Left hindlimb (tissue), 1 donor: Measurements from ENCODE around the gene PRDM11.

Experiments used
- DNase-seq: peaks from one replicate; pipeline ENCODE4 v3.0.0-alpha.2; 2018

PRDM11 gene

GRCh38 chr11:45266676-45267020 is 120.2 kb downstream of the PRDM11 start:
- no peak for DNase-seq

GRCh38 chr11:45267052-45267451 is 120.6 kb downstream of the PRDM11 start:
- no peak for DNase-seq

- DNase-seq, result no peak
These were observed 121.3 kb downstream of the PRDM11 start for GRCh38 chr11:45267652-45268299.

GRCh38 chr11:45269678-45270077 is 123.2 kb downstream of the PRDM11 start:
- no peak for DNase-seq

GRCh38 chr11:45270946-45271716 is 124.7 kb downstream of the PRDM11 start:
- DNase-seq, result no peak

- DNase-seq, result no peak
These were observed 126.3 kb downstream of the PRDM11 start for GRCh38 chr11:45272701-45273100.

- no peak for DNase-seq
These were observed 127.1 kb downstream of the PRDM11 start for GRCh38 chr11:45273509-45273908.

GRCh38 chr11:45274206-45274605 is 127.8 kb downstream of the PRDM11 start:
- no peak for DNase-seq

- DNase-seq, result no peak
These were observed 129.4 kb downstream of the PRDM11 start for GRCh38 chr11:45275828-45276227.

GRCh38 chr11:45278714-45279113 is 132.3 kb downstream of the PRDM11 start:
- no peak for DNase-seq

GRCh38 chr11:45279645-45280044 is 133.2 kb downstream of the PRDM11 start:
- DNase-seq, result no peak

- no peak for DNase-seq
These were observed 134.0 kb downstream of the PRDM11 start for GRCh38 chr11:45280449-45280848.

- no peak for DNase-seq
These were observed 135.6 kb downstream of the PRDM11 start for GRCh38 chr11:45282081-45282480.
